ENCODE measurements around the gene ARID3A. TPM values are rescaled to one million over a fixed set of nuclear protein-coding genes. Genes with fewer than 3 reads are reported as not detected.

ARID3A gene
- total RNA-seq, 1 experiment from 2014 or later, result 116 TPM

DNA sequence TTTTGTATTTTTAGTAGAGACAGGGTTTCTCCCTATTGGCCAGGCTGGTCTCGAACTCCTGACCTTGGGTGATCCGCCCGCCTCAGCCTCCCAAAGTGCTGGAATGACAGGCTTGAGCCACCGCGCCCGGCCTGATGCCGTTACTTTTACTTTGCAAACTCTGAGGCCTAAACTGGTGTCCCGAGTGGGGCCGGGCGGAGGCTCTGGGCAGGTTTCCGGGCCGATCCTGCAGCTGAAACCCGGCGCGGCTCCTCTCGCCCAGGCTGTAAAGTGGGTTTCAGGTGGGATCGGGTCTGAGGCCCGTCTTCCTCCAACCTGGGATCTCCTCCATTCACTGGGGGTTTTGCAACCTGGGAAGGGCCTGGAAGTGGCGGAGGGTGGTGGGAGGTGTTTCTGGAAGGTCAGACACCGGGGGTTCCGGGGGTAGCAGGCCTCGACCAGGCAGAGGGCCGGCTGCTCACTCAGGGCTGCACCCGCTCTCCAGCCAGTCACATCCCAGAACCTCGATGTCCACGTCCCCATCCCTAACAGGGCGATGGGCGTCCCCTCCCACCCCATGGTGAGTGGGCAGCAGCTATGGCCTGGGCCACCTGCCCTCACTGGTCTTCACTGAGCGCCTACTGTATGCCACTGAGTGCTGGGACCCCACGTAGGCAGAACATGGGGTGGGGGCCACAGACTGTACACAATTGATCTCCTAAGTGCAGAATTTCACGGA lies 37.0 kb downstream of the ARID3A start:
- Mint-ChIP-seq H3K4me1 (peaks cover 14% of the 10 kb centered on the region), H3K27me3 (ENCODE audit: low read depth) (no peaks in the 10 kb centered on the region), H3K36me3 (peaks cover 48% of the 10 kb centered on the region), H3K4me3 (no peak overlapping the region), H3K27ac (0 out of 2 replicates have a peak overlapping the region, but pooled peaks have one; percentile 51), H3K9me3 (peaks cover 13% of the 10 kb centered on the region)
- no peak for ATAC-seq
- CTCF ChIA-PET, result interaction anchor here (1.2 kb wide), 1 partner anchor 8 kb away, joined by 4 read pairs; no protein-coding TSS in a partner anchor
- TF ChIP-seq FOXJ3 (CRISPR knock-in tag; IDR thresholded peaks at IDR 0.05; ENCODE audit: borderline replicate concordance), result no peak
- no peak for TF ChIP-seq NFYB (CRISPR knock-in tag; conservative IDR thresholded peaks at IDR 0.05; ENCODE audit: low read depth)
- TF ChIP-seq JAZF1 (CRISPR knock-in tag; IDR thresholded peaks at IDR 0.05), result no peak
- TF ChIP-seq, protein P1, sequence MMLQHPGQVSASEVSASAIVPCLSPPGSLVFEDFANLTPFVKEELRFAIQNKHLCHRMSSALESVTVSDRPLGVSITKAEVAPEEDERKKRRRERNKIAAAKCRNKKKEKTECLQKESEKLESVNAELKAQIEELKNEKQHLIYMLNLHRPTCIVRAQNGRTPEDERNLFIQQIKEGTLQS (CRISPR knock-in tag; conservative IDR thresholded peaks at IDR 0.05), result no peak
- no peak for TF ChIP-seq ZNF396 (CRISPR knock-in tag; IDR thresholded peaks at IDR 0.05; ENCODE audit: borderline replicate concordance)
- TF ChIP-seq, protein P2, sequence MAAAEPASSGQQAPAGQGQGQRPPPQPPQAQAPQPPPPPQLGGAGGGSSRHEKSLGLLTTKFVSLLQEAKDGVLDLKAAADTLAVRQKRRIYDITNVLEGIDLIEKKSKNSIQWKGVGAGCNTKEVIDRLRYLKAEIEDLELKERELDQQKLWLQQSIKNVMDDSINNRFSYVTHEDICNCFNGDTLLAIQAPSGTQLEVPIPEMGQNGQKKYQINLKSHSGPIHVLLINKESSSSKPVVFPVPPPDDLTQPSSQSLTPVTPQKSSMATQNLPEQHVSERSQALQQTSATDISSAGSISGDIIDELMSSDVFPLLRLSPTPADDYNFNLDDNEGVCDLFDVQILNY (CRISPR knock-in tag; IDR thresholded peaks at IDR 0.05), result no peak
- no peak for TF ChIP-seq ATF1 (CRISPR knock-in tag; IDR thresholded peaks at IDR 0.05)
- TF ChIP-seq, protein P3, sequence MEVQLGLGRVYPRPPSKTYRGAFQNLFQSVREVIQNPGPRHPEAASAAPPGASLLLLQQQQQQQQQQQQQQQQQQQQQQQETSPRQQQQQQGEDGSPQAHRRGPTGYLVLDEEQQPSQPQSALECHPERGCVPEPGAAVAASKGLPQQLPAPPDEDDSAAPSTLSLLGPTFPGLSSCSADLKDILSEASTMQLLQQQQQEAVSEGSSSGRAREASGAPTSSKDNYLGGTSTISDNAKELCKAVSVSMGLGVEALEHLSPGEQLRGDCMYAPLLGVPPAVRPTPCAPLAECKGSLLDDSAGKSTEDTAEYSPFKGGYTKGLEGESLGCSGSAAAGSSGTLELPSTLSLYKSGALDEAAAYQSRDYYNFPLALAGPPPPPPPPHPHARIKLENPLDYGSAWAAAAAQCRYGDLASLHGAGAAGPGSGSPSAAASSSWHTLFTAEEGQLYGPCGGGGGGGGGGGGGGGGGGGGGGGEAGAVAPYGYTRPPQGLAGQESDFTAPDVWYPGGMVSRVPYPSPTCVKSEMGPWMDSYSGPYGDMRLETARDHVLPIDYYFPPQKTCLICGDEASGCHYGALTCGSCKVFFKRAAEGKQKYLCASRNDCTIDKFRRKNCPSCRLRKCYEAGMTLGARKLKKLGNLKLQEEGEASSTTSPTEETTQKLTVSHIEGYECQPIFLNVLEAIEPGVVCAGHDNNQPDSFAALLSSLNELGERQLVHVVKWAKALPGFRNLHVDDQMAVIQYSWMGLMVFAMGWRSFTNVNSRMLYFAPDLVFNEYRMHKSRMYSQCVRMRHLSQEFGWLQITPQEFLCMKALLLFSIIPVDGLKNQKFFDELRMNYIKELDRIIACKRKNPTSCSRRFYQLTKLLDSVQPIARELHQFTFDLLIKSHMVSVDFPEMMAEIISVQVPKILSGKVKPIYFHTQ (CRISPR knock-in tag; IDR thresholded peaks at IDR 0.05), result no peak
- no peak for TF ChIP-seq MYBL2 (CRISPR knock-in tag; IDR thresholded peaks at IDR 0.05)
- no peak for TF ChIP-seq RELA (CRISPR knock-in tag; IDR thresholded peaks at IDR 0.05; ENCODE audit: borderline replicate concordance)
- TF ChIP-seq, protein P4, sequence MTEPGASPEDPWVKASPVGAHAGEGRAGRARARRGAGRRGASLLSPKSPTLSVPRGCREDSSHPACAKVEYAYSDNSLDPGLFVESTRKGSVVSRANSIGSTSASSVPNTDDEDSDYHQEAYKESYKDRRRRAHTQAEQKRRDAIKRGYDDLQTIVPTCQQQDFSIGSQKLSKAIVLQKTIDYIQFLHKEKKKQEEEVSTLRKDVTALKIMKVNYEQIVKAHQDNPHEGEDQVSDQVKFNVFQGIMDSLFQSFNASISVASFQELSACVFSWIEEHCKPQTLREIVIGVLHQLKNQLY (CRISPR knock-in tag; IDR thresholded peaks at IDR 0.05), result no peak
- TF ChIP-seq, protein P5, sequence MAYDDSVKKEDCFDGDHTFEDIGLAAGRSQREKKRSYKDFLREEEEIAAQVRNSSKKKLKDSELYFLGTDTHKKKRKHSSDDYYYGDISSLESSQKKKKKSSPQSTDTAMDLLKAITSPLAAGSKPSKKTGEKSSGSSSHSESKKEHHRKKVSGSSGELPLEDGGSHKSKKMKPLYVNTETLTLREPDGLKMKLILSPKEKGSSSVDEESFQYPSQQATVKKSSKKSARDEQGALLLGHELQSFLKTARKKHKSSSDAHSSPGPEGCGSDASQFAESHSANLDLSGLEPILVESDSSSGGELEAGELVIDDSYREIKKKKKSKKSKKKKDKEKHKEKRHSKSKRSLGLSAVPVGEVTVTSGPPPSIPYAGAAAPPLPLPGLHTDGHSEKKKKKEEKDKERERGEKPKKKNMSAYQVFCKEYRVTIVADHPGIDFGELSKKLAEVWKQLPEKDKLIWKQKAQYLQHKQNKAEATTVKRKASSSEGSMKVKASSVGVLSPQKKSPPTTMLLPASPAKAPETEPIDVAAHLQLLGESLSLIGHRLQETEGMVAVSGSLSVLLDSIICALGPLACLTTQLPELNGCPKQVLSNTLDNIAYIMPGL (CRISPR knock-in tag; IDR thresholded peaks at IDR 0.05), result no peak
- TF ChIP-seq, protein P6, sequence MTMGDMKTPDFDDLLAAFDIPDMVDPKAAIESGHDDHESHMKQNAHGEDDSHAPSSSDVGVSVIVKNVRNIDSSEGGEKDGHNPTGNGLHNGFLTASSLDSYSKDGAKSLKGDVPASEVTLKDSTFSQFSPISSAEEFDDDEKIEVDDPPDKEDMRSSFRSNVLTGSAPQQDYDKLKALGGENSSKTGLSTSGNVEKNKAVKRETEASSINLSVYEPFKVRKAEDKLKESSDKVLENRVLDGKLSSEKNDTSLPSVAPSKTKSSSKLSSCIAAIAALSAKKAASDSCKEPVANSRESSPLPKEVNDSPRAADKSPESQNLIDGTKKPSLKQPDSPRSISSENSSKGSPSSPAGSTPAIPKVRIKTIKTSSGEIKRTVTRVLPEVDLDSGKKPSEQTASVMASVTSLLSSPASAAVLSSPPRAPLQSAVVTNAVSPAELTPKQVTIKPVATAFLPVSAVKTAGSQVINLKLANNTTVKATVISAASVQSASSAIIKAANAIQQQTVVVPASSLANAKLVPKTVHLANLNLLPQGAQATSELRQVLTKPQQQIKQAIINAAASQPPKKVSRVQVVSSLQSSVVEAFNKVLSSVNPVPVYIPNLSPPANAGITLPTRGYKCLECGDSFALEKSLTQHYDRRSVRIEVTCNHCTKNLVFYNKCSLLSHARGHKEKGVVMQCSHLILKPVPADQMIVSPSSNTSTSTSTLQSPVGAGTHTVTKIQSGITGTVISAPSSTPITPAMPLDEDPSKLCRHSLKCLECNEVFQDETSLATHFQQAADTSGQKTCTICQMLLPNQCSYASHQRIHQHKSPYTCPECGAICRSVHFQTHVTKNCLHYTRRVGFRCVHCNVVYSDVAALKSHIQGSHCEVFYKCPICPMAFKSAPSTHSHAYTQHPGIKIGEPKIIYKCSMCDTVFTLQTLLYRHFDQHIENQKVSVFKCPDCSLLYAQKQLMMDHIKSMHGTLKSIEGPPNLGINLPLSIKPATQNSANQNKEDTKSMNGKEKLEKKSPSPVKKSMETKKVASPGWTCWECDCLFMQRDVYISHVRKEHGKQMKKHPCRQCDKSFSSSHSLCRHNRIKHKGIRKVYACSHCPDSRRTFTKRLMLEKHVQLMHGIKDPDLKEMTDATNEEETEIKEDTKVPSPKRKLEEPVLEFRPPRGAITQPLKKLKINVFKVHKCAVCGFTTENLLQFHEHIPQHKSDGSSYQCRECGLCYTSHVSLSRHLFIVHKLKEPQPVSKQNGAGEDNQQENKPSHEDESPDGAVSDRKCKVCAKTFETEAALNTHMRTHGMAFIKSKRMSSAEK (CRISPR knock-in tag; IDR thresholded peaks at IDR 0.05; ENCODE audit: borderline replicate concordance), result no peak
- TF ChIP-seq, protein P7, sequence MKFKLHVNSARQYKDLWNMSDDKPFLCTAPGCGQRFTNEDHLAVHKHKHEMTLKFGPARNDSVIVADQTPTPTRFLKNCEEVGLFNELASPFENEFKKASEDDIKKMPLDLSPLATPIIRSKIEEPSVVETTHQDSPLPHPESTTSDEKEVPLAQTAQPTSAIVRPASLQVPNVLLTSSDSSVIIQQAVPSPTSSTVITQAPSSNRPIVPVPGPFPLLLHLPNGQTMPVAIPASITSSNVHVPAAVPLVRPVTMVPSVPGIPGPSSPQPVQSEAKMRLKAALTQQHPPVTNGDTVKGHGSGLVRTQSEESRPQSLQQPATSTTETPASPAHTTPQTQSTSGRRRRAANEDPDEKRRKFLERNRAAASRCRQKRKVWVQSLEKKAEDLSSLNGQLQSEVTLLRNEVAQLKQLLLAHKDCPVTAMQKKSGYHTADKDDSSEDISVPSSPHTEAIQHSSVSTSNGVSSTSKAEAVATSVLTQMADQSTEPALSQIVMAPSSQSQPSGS (CRISPR knock-in tag; IDR thresholded peaks at IDR 0.05; ENCODE audit: borderline replicate concordance, low read depth), result no peak
- TF ChIP-seq, protein P8, sequence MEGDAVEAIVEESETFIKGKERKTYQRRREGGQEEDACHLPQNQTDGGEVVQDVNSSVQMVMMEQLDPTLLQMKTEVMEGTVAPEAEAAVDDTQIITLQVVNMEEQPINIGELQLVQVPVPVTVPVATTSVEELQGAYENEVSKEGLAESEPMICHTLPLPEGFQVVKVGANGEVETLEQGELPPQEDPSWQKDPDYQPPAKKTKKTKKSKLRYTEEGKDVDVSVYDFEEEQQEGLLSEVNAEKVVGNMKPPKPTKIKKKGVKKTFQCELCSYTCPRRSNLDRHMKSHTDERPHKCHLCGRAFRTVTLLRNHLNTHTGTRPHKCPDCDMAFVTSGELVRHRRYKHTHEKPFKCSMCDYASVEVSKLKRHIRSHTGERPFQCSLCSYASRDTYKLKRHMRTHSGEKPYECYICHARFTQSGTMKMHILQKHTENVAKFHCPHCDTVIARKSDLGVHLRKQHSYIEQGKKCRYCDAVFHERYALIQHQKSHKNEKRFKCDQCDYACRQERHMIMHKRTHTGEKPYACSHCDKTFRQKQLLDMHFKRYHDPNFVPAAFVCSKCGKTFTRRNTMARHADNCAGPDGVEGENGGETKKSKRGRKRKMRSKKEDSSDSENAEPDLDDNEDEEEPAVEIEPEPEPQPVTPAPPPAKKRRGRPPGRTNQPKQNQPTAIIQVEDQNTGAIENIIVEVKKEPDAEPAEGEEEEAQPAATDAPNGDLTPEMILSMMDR (IDR thresholded peaks at IDR 0.05), result no peak
- TF ChIP-seq, protein P9, sequence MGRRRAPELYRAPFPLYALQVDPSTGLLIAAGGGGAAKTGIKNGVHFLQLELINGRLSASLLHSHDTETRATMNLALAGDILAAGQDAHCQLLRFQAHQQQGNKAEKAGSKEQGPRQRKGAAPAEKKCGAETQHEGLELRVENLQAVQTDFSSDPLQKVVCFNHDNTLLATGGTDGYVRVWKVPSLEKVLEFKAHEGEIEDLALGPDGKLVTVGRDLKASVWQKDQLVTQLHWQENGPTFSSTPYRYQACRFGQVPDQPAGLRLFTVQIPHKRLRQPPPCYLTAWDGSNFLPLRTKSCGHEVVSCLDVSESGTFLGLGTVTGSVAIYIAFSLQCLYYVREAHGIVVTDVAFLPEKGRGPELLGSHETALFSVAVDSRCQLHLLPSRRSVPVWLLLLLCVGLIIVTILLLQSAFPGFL (CRISPR knock-in tag; IDR thresholded peaks at IDR 0.05; ENCODE audit: borderline replicate concordance), result no peak
- TF ChIP-seq ZBTB21 (CRISPR knock-in tag; IDR thresholded peaks at IDR 0.05; ENCODE audit: borderline replicate concordance), result no peak
- POLR2A ChIA-PET, result interaction anchor here (0.6 kb wide), 1 partner anchor 271 kb away, joined by 7 read pairs; no protein-coding TSS in a partner anchor
- DNase-seq (ENCODE audit: low spot score), result no peak

Data from WTC11 (cell line).